Osteocyte (in vitro differentiated cells): ENCODE data around the gene TUBA3E. TPM values are rescaled to one million over a fixed set of nuclear protein-coding genes. Genes with fewer than 3 reads are reported as not detected.
"Not testable (repeated sequence)": the region's sequence is repeated elsewhere in the genome, so short reads cannot be mapped to it uniquely, and the experiment has no call there.

Experiments
- DNase-seq: peaks from one replicate; pipeline ENCODE4 v3.0.0; 2021; ENCODE audit warnings: mixed read lengths; ENCODE audit not compliant: unreplicated experiment; ENCODE audit errors: extremely low spot score
- H3K27ac Mint-ChIP-seq: one replicate; pipeline ENCODE4 v1.8.0; 2021; ENCODE audit warnings: mild to moderate bottlenecking, mixed read lengths; ENCODE audit not compliant: unreplicated experiment
- H3K27me3 Mint-ChIP-seq: one replicate; pipeline ENCODE4 v1.8.0; 2021; ENCODE audit warnings: mixed read lengths; ENCODE audit not compliant: unreplicated experiment
- H3K36me3 Mint-ChIP-seq: one replicate; pipeline ENCODE4 v1.8.0; 2021; ENCODE audit warnings: mixed read lengths; ENCODE audit not compliant: unreplicated experiment
- H3K4me1 Mint-ChIP-seq: one replicate; pipeline ENCODE4 v1.8.0; 2021; ENCODE audit warnings: mixed read lengths; ENCODE audit not compliant: unreplicated experiment
- H3K4me3 Mint-ChIP-seq: one replicate; pipeline ENCODE4 v1.8.0; 2021; ENCODE audit warnings: mild to moderate bottlenecking, moderate library complexity, mixed read lengths; ENCODE audit not compliant: unreplicated experiment
- H3K9me3 Mint-ChIP-seq: one replicate; pipeline ENCODE4 v1.8.0; 2021; ENCODE audit warnings: mixed read lengths; ENCODE audit not compliant: unreplicated experiment
- total RNA-seq: library from RNA; stranded (reverse); gene quantifications from 2 replicates; pipeline ENCODE4 v1.2.1, GENCODE V29; 2021
- TF ChIP-seq, protein P1 (sequence below): fragments of 200-600 bp; sonication (generic); IDR thresholded peaks from 2 replicates; pipeline ENCODE4 v1.5.0; 2021; ENCODE audit warnings: antibody characterized with exemption, mild to moderate bottlenecking, moderate library complexity

The TUBA3E gene
- total RNA-seq, 1 donor from 2014 or later, result not detected

DNA sequence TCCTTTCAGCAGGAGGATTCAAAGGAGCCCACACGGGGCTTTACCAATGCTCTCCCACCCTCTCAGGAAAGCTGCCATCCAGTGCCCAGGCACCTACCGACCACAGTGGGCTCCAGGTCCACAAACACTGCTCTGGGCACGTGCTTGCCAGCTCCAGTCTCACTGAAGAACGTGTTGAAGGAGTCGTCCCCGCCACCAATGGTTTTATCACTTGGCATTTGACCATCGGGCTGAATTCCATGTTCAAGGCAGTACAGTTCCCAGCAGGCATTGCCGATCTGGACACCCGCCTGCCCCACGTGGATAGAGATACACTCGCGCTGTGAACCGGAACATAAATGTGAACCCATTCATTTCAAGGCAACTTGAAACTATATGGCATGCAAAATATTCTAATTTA, 2.2 kb downstream of the TUBA3E start:
- not testable (repeated sequence) for H3K4me3 Mint-ChIP-seq, H3K27ac Mint-ChIP-seq, H3K27me3 Mint-ChIP-seq, H3K4me1 Mint-ChIP-seq, H3K36me3 Mint-ChIP-seq, DNase-seq, H3K9me3 Mint-ChIP-seq

DNA sequence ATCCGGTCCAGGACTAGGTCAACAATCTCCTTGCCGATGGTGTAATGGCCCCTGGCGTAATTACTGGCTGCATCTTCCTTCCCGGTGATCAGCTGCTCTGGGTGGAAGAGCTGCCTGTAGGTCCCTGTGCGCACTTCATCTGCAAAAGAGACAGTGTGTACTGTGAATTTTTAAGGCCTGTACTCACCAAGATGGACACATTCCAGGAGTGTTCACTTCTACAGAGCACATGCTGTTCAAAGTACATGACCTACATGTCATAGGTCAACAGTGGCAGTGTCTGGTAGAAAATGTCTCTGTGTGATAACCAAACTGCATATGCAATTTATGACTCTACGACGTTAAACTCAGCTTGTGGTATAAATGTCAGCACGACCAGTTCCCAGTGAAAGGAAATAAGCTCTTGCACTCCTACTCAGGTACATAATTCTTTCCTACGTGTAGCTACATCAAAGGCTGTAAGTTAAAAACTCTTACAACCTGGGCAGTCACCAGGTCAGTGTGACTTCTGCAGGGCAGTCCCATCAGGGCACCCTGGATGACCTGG, 3.1 kb downstream of the TUBA3E start:
- not testable (repeated sequence) for H3K4me1 Mint-ChIP-seq, H3K4me3 Mint-ChIP-seq, H3K9me3 Mint-ChIP-seq, DNase-seq, H3K36me3 Mint-ChIP-seq, H3K27ac Mint-ChIP-seq, H3K27me3 Mint-ChIP-seq

DNA sequence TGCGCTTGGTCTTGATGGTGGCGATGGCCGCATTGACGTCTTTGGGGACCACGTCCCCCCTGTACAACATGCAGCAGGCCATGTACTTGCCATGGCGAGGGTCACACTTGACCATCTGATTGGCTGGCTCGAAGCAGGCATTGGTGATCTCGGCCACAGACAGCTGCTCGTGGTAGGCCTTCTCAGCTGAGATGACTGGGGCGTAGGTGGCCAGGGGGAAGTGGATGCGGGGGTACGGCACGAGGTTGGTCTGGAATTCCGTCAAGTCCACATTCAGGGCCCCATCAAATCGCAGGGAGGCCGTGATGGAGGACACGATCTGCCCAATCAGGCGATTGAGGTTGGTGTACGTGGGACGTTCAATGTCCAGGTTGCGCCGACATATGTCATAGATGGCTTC, 4.4 kb downstream of the TUBA3E start:
- not testable (repeated sequence) for H3K27me3 Mint-ChIP-seq, H3K4me3 Mint-ChIP-seq, H3K36me3 Mint-ChIP-seq, H3K27ac Mint-ChIP-seq, DNase-seq, H3K9me3 Mint-ChIP-seq, H3K4me1 Mint-ChIP-seq

DNA sequence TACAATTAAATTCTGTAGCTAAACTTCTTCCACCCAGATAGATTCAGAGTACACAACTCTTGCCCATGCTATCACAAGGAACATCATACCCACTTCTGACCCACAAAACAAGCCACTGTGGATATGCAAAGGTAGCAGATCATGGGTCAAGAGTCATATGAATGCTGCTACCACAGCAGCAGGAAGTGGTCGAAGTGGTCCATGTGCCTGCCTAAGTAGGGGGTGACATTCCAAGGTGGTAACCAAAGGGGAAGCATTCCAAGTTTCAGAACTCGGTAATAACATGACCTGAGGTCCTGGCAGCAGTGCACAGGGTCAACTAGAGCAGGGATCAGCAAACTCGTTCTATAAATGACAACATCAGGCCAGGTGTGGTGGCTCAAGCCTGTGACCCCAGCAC, 5.8 kb downstream of the TUBA3E start:
- not testable (repeated sequence) for H3K27me3 Mint-ChIP-seq

DNA sequence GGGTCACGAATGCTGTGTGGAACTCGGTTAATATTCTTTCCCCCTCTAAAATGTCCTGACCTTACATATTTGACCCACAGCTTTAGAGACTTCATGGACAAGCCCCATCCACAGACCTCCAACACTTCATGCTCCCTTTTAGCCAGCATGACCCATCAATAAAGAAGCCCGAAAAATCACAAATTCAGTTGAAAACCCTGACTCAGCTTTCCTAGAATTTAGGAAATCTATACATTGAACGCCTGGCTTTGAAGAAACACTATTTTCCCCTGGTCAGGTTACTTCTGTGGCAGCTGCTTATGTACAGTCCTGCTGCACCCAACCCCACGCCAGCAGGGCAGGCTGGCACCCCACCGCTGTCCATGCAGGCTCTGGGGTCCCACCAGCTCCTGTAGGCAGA, 6.9 kb downstream of the TUBA3E start:
- not testable (repeated sequence) for H3K4me3 Mint-ChIP-seq, H3K9me3 Mint-ChIP-seq

More for the DNA sequence above, 5.8 kb downstream of the TUBA3E start:
- H3K27ac Mint-ChIP-seq, H3K4me3 Mint-ChIP-seq, H3K9me3 Mint-ChIP-seq, H3K36me3 Mint-ChIP-seq, H3K4me1 Mint-ChIP-seq, DNase-seq: not testable (repeated sequence)

DNA sequence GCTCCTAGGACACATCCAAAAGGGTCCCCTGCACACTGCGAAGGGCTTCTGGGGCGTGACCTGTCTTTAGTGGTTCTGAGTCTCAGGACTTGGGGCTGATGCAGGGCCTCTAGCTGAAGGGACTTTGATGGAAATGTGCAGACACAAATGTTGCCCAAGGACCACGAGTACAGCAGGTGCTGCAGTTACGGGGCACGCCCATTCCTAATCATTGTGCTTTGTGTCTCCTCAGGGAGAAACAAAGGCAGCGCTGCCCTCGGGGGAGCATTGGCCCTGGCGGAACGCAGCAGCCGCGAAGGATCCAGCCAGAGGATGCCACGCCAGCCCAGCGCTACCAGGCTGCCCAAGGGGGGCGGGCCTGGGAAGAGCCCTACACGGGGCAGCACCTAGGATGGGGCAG, 8.0 kb downstream of the TUBA3E start:
- Mint-ChIP-seq H3K9me3 (no peaks in the 10 kb centered on the region), H3K27ac (no peak overlapping the region), H3K4me1 (peaks cover 3% of the 10 kb centered on the region), H3K36me3 (peaks cover 9% of the 10 kb centered on the region), H3K4me3 (no peak overlapping the region), H3K27me3 (no peaks in the 10 kb centered on the region)
- DNase-seq, result no peak
- TF ChIP-seq, protein P1, sequence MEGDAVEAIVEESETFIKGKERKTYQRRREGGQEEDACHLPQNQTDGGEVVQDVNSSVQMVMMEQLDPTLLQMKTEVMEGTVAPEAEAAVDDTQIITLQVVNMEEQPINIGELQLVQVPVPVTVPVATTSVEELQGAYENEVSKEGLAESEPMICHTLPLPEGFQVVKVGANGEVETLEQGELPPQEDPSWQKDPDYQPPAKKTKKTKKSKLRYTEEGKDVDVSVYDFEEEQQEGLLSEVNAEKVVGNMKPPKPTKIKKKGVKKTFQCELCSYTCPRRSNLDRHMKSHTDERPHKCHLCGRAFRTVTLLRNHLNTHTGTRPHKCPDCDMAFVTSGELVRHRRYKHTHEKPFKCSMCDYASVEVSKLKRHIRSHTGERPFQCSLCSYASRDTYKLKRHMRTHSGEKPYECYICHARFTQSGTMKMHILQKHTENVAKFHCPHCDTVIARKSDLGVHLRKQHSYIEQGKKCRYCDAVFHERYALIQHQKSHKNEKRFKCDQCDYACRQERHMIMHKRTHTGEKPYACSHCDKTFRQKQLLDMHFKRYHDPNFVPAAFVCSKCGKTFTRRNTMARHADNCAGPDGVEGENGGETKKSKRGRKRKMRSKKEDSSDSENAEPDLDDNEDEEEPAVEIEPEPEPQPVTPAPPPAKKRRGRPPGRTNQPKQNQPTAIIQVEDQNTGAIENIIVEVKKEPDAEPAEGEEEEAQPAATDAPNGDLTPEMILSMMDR, result no peak

More for the DNA sequence above, 6.9 kb downstream of the TUBA3E start:
- not testable (repeated sequence) for H3K36me3 Mint-ChIP-seq, DNase-seq, H3K27ac Mint-ChIP-seq, H3K4me1 Mint-ChIP-seq, H3K27me3 Mint-ChIP-seq

DNA sequence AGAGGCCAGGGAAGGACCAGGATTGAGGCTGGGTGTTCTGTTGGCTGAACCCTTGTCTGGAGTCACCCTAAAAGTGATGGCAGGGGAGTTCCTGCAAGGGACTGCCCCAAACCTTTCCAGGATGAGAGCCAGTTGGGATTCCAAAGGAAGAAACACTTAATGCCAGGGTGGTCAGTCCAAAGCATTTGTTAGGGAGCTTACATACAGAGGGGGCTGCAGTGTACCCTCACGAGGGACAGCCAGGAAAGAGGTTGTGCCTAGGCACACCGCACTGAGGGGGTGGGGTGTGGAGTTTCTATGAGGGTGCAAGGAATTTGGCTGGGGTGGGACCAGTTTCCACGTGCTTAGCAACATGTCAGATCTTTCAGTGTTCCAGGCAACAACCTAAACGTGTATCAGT, 9.3 kb downstream of the TUBA3E start:
- not testable (repeated sequence) for H3K4me1 Mint-ChIP-seq, H3K9me3 Mint-ChIP-seq, H3K27me3 Mint-ChIP-seq

DNA sequence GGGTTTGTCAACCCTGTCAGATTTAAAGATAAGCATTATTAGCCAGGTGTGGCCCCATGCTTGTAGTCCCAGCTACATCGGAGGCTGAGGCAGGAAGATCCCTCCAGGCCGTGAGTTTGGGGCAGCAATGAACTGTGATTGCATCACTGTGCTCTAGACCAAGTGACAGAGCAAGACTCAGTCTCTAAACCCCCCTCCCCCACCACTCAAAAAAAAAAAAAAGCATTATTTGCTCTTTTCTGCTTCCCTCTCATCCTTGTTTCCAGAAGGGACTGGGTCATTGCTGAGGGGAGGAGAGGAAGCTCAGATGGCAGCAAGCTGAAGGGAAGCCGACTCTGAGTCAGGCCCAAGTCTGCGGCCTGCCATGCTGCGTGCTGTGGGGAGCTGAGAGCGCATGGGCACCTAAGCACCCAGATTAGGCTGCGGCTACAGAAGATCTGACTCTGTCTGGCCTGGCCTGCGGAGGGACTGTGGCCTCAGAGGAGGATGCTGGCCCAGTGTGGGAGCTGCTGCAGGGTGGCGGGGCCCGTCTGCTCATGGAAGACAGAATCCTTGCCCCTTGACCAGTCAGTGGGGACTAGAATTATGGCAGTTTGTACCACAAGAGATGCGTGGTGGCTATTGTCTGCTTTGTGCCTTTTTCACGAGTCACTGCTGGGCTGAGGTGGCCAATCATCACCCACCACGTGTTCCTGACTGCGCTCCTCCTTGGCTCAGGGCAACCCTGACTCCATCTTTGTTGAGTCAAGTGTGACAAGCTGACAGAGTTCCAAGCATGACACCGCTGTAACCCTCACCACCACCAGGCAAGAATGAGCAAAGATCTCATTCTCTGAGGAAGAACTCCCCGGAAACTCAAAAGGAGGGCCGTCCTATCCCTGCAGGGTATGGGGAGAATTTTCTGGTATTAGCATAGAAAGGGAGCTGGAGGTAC, 10.1 kb downstream of the TUBA3E start:
- not testable (repeated sequence) for H3K9me3 Mint-ChIP-seq, H3K4me3 Mint-ChIP-seq, H3K27ac Mint-ChIP-seq, H3K27me3 Mint-ChIP-seq, DNase-seq, H3K36me3 Mint-ChIP-seq
- H3K4me1 Mint-ChIP-seq, result peaks cover 12% of the 10 kb centered on the region

More for the DNA sequence above, 9.3 kb downstream of the TUBA3E start:
- H3K36me3 Mint-ChIP-seq, H3K27ac Mint-ChIP-seq, H3K4me3 Mint-ChIP-seq, DNase-seq: not testable (repeated sequence)
